HepG2 (cell line): ENCODE results near the gene PDGFD. TPM values are rescaled to one million over a fixed set of nuclear protein-coding genes. Genes with fewer than 3 reads are reported as not detected.

Experiments used
- ATAC-seq: fragments of 200-7000 bp; cut with Tn5 transposase; 3 replicates; pipeline ENCODE4 v1.9.1; 2020; ENCODE audit warnings: mild to moderate bottlenecking, moderate library complexity
- BruUV-seq: library from RNA; stranded (reverse); fragments of 400-500 nt; replicated peaks from 2 replicates; lab custom pipeline; 2021; lab: Mats Ljungman, UMichigan
- CTCF ChIA-PET: fragments of 300-600 bp; formaldehyde crosslinking; extraction: SDS; loops from one replicate; lab custom pipeline; 2021; ENCODE audit warnings: low total read pairs, inconsistent platforms, low intra/inter-chr PET ratio; lab: Yijun Ruan, JAX
- POLR2A ChIA-PET: fragments of 350-600 bp; sonication (Branson Sonifier 250); formaldehyde crosslinking; loops from one replicate; lab custom pipeline; 2020; ENCODE audit warnings: antibody characterized with exemption, inconsistent platforms; lab: Yijun Ruan, JAX
- DNase-seq: peaks from one replicate; pipeline ENCODE4 v3.0.0-alpha.2; 2015; ENCODE audit warnings: low spot score
- FAIRE-seq: peaks from 3 replicates; lab custom pipeline; 2011; peaks lifted over from hg19 to GRCh38; lab: Jason Lieb, UNC
- H2AFZ ChIP-seq: one replicate; pipeline ENCODE4 v1.6.1; 2011; ENCODE audit warnings: low read length, inconsistent platforms
- H3K27ac ChIP-seq: fragments of 300-600 bp; 3 replicates; pipeline ENCODE4 v1.8.0; 2011; ENCODE audit warnings: mixed run types, mild to moderate bottlenecking, mixed read lengths, low read length, inconsistent platforms; ENCODE audit not compliant: insufficient read depth; ENCODE audit errors: extremely low read length
- H3K27me3 ChIP-seq, 2 experiments: fragments of 200-600 bp in 1 of 2; 2 replicates in 1 of 2; 3 replicates in 1 of 2; pipeline versions ENCODE4 v1.6.0 to v1.8.0; 2011; ENCODE audit warnings: low read length in 2 of 2, mild to moderate bottlenecking in 2 of 2, moderate library complexity in 2 of 2, inconsistent platforms in 1 of 2; ENCODE audit not compliant: insufficient read depth in 2 of 2, control insufficient read depth in 1 of 2
- H3K36me3 ChIP-seq, 2 experiments: fragments of 200-600 bp in 1 of 2; replicated peaks in 1 of 2; 2 replicates in 1 of 2; 3 replicates in 1 of 2; pipeline versions ENCODE4 v1.5.1 to v1.8.0; 2011; ENCODE audit warnings: low read length in 2 of 2, inconsistent platforms in 1 of 2; ENCODE audit not compliant: insufficient read depth in 2 of 2, control insufficient read depth in 1 of 2
- H3K4me1 ChIP-seq: 2 replicates; pipeline ENCODE4 v1.5.1; 2012; ENCODE audit warnings: low read length, inconsistent platforms; ENCODE audit not compliant: insufficient read depth
- H3K4me2 ChIP-seq: 2 replicates; pipeline ENCODE4 v1.6.0; 2011; ENCODE audit warnings: low read depth, low read length, inconsistent platforms
- H3K4me3 ChIP-seq, 3 experiments: fragments of 200-600 bp in 1 of 3; sonication (generic), shearing (Covaris generic) in 1 of 3; replicated peaks in 1 of 3; 2 replicates each; pipeline ENCODE4 v1.5.1; 2011 to 2016; ENCODE audit warnings: low read length in 3 of 3, inconsistent platforms in 2 of 3, low read depth in 2 of 3, mild to moderate bottlenecking in 2 of 3, control low read depth in 1 of 3, mixed read lengths in 1 of 3; ENCODE audit not compliant: insufficient read depth in 1 of 3
- H3K79me2 ChIP-seq: one replicate; pipeline ENCODE4 v1.6.1; 2011; ENCODE audit warnings: low read length, inconsistent platforms; ENCODE audit not compliant: insufficient read depth
- H3K9ac ChIP-seq: 2 replicates; pipeline ENCODE4 v1.6.0; 2011; ENCODE audit warnings: mild to moderate bottlenecking, low read depth, low read length, inconsistent platforms; ENCODE audit not compliant: insufficient read depth
- H3K9me3 ChIP-seq: 2 replicates; pipeline ENCODE4 v1.5.1; 2012; ENCODE audit warnings: mild to moderate bottlenecking, low read length
- H4K20me1 ChIP-seq: 2 replicates; pipeline ENCODE4 v1.6.0; 2011; ENCODE audit warnings: inconsistent platforms, mild to moderate bottlenecking, low read length, moderate library complexity; ENCODE audit not compliant: insufficient read depth
- FUBP1 ChIP-seq: sonication (generic); formaldehyde crosslinking; IDR thresholded peaks from 2 replicates; pipeline ENCODE4 v1.5.1; 2020; ENCODE audit warnings: missing genetic modification reagents, mild to moderate bottlenecking, borderline replicate concordance
- GZF1 ChIP-seq: sonication (generic); formaldehyde crosslinking; IDR thresholded peaks from 2 replicates; pipeline ENCODE4 v1.5.1; 2020; ENCODE audit warnings: mild to moderate bottlenecking, missing genetic modification reagents
- IRF9 ChIP-seq: sonication (generic); formaldehyde crosslinking; IDR thresholded peaks from 2 replicates; pipeline ENCODE4 v1.8.0; 2022; ENCODE audit warnings: missing genetic modification reagents, mild to moderate bottlenecking, borderline replicate concordance
- RARA ChIP-seq: IDR thresholded peaks from 2 replicates; pipeline ENCODE4 v1.6.1; 2016; ENCODE audit warnings: missing genetic modification reagents, missing compliant biosample characterization
- RELA ChIP-seq: sonication (generic); formaldehyde crosslinking; IDR thresholded peaks from 2 replicates; pipeline ENCODE4 v1.4.0; 2020; ENCODE audit warnings: missing genetic modification reagents
- THAP8 ChIP-seq: sonication (generic); formaldehyde crosslinking; IDR thresholded peaks from 2 replicates; pipeline ENCODE4 v1.5.1; 2020; ENCODE audit warnings: missing genetic modification reagents, mild to moderate bottlenecking, borderline replicate concordance
- ZC3H4 ChIP-seq: sonication (generic); formaldehyde crosslinking; IDR thresholded peaks from 2 replicates; pipeline ENCODE4 v1.4.0; 2020; ENCODE audit warnings: missing genetic modification reagents, borderline replicate concordance
- ZNF619 ChIP-seq: sonication (generic); formaldehyde crosslinking; IDR thresholded peaks from 2 replicates; pipeline ENCODE4 v1.4.0; 2020; ENCODE audit warnings: mild to moderate bottlenecking, missing genetic modification reagents
- ZNF687 ChIP-seq: sonication (generic); formaldehyde crosslinking; IDR thresholded peaks from 2 replicates; pipeline ENCODE4 v1.5.1; 2020; ENCODE audit warnings: mild to moderate bottlenecking, missing genetic modification reagents, moderate library complexity
- in situ Hi-C: cut with HindIII; loops from 2 replicates; pipeline ENCODE4 v1.10.0; 2017; ENCODE audit warnings: low pct_unique_long_range_greater_than_20kb; ENCODE audit not compliant: extremely low pct_ligation_motif_present
- intact Hi-C: fragments of 100-400 bp; cut with micrococcal nuclease; formaldehyde crosslinking; loops from one replicate; pipeline ENCODE4 v1.10.0; 2022; ENCODE audit not compliant: unreplicated experiment
- polyA plus RNA-seq, 8 experiments: library from polyadenylated mRNA; depleted of rRNA in 3 of 8; stranded (reverse) in 7 of 8; unstranded in 1 of 8; fragments of >200 nt; fragmentation: Illumina TruSeq in 4 of 8; extraction: Trizol in 4 of 8; gene quantifications; 2 replicates each; pipeline versions ENCODE4 v1.2.1 to v1.2.3, GENCODE V29; 2011 to 2016; ENCODE audit warnings: low read depth in 4 of 8, missing spikeins in 1 of 8, mixed read lengths in 1 of 8; ENCODE audit not compliant: insufficient read depth in 1 of 8
- total RNA-seq, 5 experiments: library from RNA; depleted of rRNA; stranded (reverse); fragments of >200 nt; fragmentation: Illumina TruSeq; extraction: Trizol; gene quantifications; 2 replicates each; pipeline ENCODE4 v1.2.3, GENCODE V29; 2016; ENCODE audit warnings: low read depth in 1 of 5
- TF ChIP-seq, protein P1 (sequence below): sonication (generic); formaldehyde crosslinking; IDR thresholded peaks from 2 replicates; pipeline ENCODE4 v1.5.0; 2020; ENCODE audit warnings: missing genetic modification reagents

Gene PDGFD
- total and polyA plus RNA-seq, 2 of the 13 experiments (the other 11 are each of a cell fraction or from before 2014, with no cell fraction given): 0.09 to 0.29 TPM

GRCh38 chr11:104075706-104076105 lies 88.2 kb downstream of the PDGFD start (continued):
- TF ChIP-seq, protein P1, sequence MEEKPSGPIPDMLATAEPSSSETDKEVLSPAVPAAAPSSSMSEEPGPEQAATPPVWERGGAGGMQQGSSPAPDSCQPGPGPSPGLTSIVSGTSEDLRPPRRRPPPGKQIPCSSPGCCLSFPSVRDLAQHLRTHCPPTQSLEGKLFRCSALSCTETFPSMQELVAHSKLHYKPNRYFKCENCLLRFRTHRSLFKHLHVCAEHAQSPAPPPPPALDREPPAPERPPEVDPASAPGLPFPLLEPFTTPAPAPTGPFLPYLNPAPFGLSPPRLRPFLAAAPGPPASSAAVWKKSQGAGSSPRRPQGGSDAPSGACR: no peak
- TF ChIP-seq RARA: no peak

GRCh38 chr11:104075091-104075490 lies 88.9 kb downstream of the PDGFD start:
- H3K9ac ChIP-seq: no peak overlapping the region
- intact Hi-C loops (loop anchor here (5.0 kb wide), 1 partner anchor 1212 kb away; no protein-coding TSS in a partner anchor), in situ Hi-C loops (no loop called here)
- DNase-seq (no peak), ATAC-seq (no peak), FAIRE-seq (no peak)
- TF ChIP-seq FUBP1 (CRISPR knock-in tag) (no peak), ZNF619 (CRISPR knock-in tag) (no peak), THAP8 (CRISPR knock-in tag) (no peak), ZNF687 (no peak), RELA (CRISPR knock-in tag) (no peak), ZC3H4 (no peak), GZF1 (CRISPR knock-in tag) (no peak), IRF9 (CRISPR knock-in tag) (no peak)
- no peaks in the 10 kb centered on the region for H3K9me3 ChIP-seq
- H4K20me1 ChIP-seq: no peaks in the 10 kb centered on the region
- ChIA-PET CTCF (no interaction called here), POLR2A (no interaction called here)
- no peak overlapping the region for H3K4me2 ChIP-seq
- no TSS peak for BruUV-seq
- no peaks in the 10 kb centered on the region for H3K4me1 ChIP-seq
- H3K36me3 ChIP-seq: no peaks in the 10 kb centered on the region
- H3K27me3 ChIP-seq: no peaks in the 10 kb centered on the region
- no peak overlapping the region for H2AFZ ChIP-seq
- H3K27ac ChIP-seq: no peak overlapping the region
- H3K79me2 ChIP-seq: no peaks in the 10 kb centered on the region
- no peak overlapping the region for H3K4me3 ChIP-seq
